Measurements from ENCODE around the gene NEU3.
"Not testable (repeated sequence)": the region's sequence is repeated elsewhere in the genome, so short reads cannot be mapped to it uniquely, and the experiment has no call there.

The NEU3 gene

DNA sequence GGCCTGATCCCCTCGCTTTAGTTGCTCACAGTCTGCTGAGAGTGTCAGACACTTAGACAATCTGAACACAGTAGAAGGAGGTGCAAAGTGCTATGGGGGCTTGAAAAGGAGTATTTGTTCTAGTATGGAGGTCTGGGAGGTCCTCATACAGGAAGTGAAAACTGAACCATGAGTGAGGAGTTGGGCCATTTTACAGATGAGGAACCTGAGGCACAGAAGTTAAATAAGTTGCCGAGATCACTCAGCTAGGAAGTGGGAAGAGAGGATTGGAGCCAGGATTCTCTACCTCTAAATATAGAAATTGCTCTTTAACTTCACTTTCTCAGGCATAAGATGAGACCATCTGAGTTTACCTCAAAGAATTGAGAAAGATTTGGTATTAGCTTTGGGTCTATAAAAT lies 4.0 kb upstream of the NEU3 start:
- DNase-seq: no peak

DNA sequence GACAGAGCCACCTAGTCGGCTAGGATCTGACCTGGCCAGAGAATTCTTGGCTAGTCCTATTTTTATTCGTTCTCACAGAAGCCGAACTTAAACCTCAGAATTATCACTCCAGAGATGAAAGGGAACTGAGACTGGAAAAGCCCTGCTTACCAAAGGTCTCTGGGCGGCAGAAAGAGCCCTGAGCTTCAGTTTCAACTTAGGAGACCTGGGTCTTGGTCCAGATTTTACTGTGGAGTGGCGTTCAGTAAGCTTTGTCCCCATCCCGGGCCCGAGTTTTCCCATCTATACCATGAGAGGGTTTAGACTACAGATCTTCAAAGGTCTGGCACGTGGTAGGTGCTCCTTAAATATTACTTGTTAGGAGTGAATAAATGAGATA lies 516 bp downstream of the NEU3 start:
- DNase-seq: no peak

DNA sequence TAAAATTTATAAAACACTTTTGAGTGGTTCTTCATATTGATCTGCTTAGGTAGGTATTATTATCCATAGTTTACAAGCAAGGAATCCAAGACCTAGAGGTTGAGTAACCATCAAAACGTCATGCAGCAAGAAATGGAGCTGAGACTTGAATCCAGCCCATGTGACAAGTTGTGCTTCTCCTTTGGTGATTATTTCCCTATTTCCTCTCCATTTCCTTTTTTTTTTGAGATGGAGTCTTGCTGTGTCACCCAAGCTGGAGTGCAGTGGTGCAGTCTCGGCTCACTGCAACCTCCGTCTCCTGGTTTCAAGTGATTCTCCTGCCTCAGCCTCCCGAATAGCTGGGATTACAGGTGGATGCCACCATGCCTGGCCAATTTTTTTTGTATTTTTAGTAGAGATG lies 1.4 kb downstream of the NEU3 start:
- DNase-seq: not testable (repeated sequence)

GRCh38 chr11:74990941-74991340 lies 2.2 kb downstream of the NEU3 start:
- no peak for DNase-seq

- no peak for DNase-seq
These were observed 4.1 kb downstream of the NEU3 start for GRCh38 chr11:74992852-74993251.

DNA sequence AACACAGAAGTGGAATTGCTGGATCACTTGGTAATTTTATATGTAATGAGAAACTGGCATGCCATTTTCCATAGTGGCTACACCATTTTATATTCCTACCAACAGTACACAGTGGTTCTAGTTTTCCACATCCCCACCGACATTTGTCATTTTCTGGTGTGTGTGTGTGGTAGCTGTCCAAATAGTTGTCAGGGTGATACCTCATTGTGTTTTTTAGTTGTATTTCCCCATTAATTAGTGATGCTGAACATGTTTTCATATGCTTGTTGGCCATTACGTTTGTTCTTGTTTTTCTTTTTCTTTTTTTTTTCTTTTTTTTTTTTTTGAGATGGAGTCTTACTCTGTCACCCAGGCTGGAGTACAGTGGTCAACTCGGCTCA lies 12.2 kb downstream of the NEU3 start:
- DNase-seq: no peak

GRCh38 chr11:75001686-75002085 lies 13.0 kb downstream of the NEU3 start:
- DNase-seq: no peak

GRCh38 chr11:75002516-75002915 lies 13.8 kb downstream of the NEU3 start:
- DNase-seq: no peak

GRCh38 chr11:75004215-75004614 lies 15.5 kb downstream of the NEU3 start:
- DNase-seq: no peak

- DNase-seq: no peak
These were observed 22.6 kb downstream of the NEU3 start for GRCh38 chr11:75011357-75011756.

DNA sequence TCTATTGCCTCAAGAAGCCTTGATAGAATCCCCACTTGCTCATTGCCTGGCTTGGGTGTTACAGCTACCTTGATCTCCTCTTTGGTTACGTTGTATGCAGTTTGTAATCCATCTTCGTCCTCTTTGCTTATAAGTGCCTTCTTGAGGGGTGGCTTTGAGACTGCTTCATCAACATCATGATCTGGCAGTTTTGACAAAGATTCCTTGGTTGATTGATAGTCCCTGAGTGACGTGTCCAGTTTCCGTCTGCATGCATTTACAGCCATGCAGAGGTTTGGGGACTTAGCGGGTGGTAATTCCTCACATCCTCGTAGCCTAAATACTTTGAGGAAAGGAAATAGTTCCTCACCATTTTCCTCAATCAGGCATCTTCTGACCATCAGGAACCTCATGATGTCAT lies 23.1 kb downstream of the NEU3 start:
- no peak for DNase-seq

- DNase-seq: no peak
These were observed 24.3 kb downstream of the NEU3 start for GRCh38 chr11:75013051-75013450.

GRCh38 chr11:75014129-75014528 lies 25.4 kb downstream of the NEU3 start:
- DNase-seq: no peak

DNA sequence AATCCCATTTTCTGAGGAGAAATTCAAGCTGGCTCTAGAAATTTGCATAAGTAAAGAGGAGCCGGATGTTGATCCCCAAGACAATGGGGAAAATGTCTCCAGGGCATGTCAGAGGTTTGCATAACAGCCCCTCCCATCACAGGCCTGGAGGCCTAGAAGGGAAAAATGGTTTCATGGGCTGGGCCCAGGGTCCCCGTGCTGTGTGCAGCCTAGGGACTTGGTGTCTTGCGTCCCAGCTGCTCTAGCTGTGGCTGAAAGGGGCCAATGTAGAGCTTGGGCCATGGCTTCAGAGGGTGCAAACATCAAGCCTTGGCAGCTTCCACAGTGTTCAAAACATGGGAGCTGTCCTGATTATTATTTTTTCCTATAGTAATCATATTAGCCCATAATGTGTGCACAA lies 30.5 kb downstream of the NEU3 start:
- DNase-seq: not testable (repeated sequence)

DNA sequence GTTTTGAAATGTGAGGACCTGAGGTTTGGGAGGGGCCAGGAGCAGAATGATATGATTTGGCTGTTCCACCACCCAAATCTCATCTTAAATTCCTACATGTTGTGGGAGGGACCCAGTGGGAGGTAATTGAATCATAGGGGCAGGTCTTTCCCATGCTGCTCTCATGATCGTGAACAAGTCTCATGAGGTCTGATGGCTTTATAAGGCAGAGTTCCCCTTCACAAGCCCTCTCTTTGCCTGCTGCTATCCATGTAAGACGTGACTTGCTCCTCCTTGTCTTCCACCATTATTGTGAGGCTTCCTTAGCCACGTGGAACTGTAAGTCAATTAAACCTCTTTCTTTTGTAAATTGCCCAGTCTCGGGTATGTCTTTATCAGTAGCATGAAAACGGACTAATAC lies 31.6 kb downstream of the NEU3 start:
- not testable (repeated sequence) for DNase-seq

DNA sequence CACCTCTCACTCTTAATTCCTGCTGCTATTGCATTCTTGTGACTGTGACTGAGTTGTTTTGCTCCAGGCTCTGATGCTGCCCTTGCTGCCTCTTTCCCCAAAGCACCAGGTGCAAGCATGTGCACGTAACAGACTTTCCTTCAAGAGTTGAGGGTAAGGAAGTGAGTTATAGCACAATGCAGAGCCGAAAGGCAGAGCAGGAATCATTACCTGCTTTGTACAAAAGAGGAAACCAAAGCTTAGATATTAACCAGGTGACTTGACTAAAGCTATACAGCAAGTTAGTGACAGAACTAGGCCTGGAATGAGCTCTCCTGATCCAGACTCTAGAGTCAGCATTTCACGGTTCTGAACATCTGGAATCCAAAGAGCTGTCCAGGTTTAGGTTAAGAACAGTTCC lies 33.6 kb downstream of the NEU3 start:
- DNase-seq: no peak

DNA sequence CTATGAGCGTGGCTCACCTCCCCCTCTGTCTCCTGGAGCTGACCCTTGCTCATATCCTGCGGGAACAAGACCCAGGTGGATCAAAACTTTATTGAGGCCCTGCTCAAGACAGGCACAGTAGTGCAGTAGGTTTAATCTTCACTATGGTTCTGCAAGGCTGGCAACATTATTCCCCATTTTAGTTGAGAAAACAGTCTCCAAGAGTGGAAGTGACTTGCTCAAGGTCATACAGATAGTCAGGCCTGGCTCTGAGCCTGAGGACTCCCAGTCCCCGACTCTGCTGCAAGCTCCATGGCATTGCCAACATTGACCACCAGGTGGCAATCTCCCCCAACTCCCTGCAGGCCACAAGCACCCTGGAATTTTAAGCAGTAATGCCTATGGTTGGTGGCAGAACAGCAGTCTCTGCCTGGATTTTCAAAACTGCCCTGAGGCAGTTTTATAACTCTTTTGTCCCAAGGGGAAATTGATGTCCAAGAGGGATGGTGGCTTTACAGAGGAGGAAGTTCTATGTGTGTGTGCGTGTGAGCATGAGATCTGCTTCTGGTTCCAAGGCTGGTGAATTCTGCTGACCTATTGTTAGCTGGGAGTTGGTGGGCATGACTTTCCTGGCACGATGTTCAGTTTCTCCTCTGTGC lies 34.1 kb downstream of the NEU3 start:
- peak; percentile 71 for DNase-seq

GRCh38 chr11:75023446-75024067 lies 34.8 kb downstream of the NEU3 start:
- DNase-seq: no peak

- no peak for DNase-seq
These were observed 35.3 kb downstream of the NEU3 start for GRCh38 chr11:75024068-75024449.

- no peak for DNase-seq
These were observed 36.1 kb downstream of the NEU3 start for GRCh38 chr11:75024764-75025211.

DNA sequence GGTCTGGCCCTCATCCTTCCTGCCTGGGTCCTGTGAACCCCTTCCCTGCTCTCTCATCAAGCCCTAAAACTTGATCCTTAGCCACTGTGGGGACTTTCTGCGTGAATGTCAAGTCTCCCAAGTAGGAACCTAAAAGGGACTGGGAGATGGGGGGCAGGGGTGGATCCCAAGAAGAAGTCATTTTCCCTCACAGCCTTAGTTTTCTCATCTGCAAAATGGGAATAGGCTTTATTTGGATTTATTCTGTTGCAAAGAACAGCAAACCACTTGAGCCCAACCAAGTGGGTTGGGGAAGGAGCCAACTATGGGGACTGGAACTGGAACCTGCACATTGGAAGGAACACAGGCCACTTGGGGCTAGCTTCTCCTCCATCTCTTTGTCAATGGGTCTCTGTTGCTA lies 36.8 kb downstream of the NEU3 start:
- no peak for DNase-seq

DNA sequence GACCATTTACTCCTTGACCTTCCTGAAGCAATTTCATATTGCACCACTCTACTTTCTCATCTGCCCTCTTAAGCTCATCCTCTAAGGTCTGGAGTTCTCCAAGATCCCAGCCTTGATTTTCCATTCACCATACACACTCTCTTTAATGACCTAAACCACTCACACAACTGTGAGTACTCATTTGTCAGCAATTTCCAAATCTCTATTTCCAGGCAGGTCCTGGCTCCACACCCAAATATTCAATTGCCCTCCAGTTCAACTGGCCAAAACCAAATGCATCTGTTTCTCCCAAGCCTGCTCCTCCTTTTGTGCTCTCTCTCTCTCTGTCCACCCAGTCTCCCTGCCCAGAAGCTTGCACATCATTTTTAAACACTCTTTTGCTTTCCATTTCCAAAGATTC lies 39.6 kb downstream of the NEU3 start:
- DNase-seq: peak; percentile 8

DNA sequence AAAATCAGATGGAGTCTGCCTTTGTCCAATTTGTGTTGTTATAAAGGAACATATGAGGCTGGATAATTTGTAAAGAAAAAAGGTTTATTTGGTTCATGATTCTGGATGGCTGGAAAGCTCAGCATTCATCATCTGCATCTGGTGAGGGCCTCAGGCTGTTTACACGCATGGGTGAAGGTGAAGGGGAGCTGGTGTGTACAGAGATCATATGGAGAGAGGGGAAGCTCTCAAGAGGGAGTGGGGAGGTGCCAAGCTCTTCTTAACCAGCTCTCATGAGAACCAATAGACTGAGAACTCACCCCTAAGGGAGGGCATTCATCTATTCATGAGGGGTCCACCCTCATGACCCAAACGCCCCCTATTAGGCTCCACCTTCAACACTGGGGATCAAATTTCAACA lies 40.0 kb downstream of the NEU3 start:
- DNase-seq: peak; percentile 21

GRCh38 chr11:75029836-75030631 lies 41.3 kb downstream of the NEU3 start:
- DNase-seq: no peak
